Heart left ventricle (tissue), 16 donors: ENCODE results near the gene ZNF688. TPM values are rescaled to one million over a fixed set of nuclear protein-coding genes. Genes with fewer than 3 reads are reported as not detected.
A peak's percentile ranks its signal among the peaks of the same experiment; 100 is the strongest.

Experiments
- ATAC-seq, 4 donors: fragments of 200-7000 bp; cut with Tn5 transposase; one replicate each; pipeline ENCODE4 v1.9.1; 2020 to 2022; ENCODE audit warnings: moderate library complexity in 4 of 4, mild to moderate bottlenecking in 3 of 4, moderate number of reproducible peaks in 1 of 4
- DNase-seq, 5 donors: peaks; one replicate each; pipeline ENCODE4 v3.0.0-alpha.2; 2020
- H3K27ac ChIP-seq, 12 donors: fragments of 200-600 bp; sonication (generic) in 4 of 12; one replicate each; pipeline versions ENCODE4 v1.5.0 to v1.8.0; 2016 to 2022; ENCODE audit warnings: mild to moderate bottlenecking in 2 of 12
- H3K27me3 ChIP-seq, 9 donors: fragments of 200-600 bp; sonication (generic) in 2 of 9; one replicate each; pipeline versions ENCODE4 v1.5.1 to v1.8.0; 2016 to 2022; ENCODE audit warnings: mild to moderate bottlenecking in 3 of 9
- H3K36me3 ChIP-seq, 9 donors: fragments of 200-600 bp; sonication (generic) in 2 of 9; one replicate each; pipeline versions ENCODE4 v1.5.0 to v1.8.0; 2018 to 2022; ENCODE audit warnings: mild to moderate bottlenecking in 2 of 9
- H3K4me1 ChIP-seq, 12 donors: fragments of 200-600 bp; sonication (generic) in 4 of 12; one replicate each; pipeline versions ENCODE4 v1.5.0 to v1.8.0; 2016 to 2022; ENCODE audit warnings: mild to moderate bottlenecking in 3 of 12
- H3K4me3 ChIP-seq, 12 donors: fragments of 200-600 bp; sonication (generic) in 4 of 12; one replicate each; pipeline versions ENCODE4 v1.5.0 to v1.8.0; 2017 to 2022; ENCODE audit warnings: mild to moderate bottlenecking in 9 of 12, moderate library complexity in 4 of 12
- H3K9me3 ChIP-seq, 12 donors: fragments of 200-600 bp; sonication (generic) in 4 of 12; one replicate each; pipeline versions ENCODE4 v1.5.0 to v1.8.0; 2016 to 2022; ENCODE audit warnings: mild to moderate bottlenecking in 1 of 12
- POLR2A ChIP-seq, 2 donors: fragments of 450-650 bp; IDR thresholded peaks; one replicate each; pipeline ENCODE4 v1.6.1; 2017; ENCODE audit warnings: antibody characterized with exemption in 2 of 2, mild to moderate bottlenecking in 2 of 2, moderate library complexity in 2 of 2
- WGBS, 4 donors: extraction: QIAGEN DNeasy Blood & Tissue Kit in 2 of 4; methylation state at CpG; one replicate each; pipeline versions ENCODE4 v1.1.5 to v1.1.7; 2013 to 2018; 5-methylcytosine and 5-hydroxymethylcytosine counted together
- intact Hi-C, 10 donors: fragments of 100-400 bp; cut with DNase I; formaldehyde crosslinking; loops; one replicate each; pipeline versions ENCODE4 v1.11.1 to v1.14.2; 2022
- polyA plus RNA-seq, 2 donors: library from polyadenylated mRNA; stranded (reverse); fragments of 200-250 nt; gene quantifications; one replicate each; pipeline ENCODE4 v1.2.3, GENCODE V29; 2013
- total RNA-seq, 9 donors: library from RNA; depleted of rRNA in 2 of 9; stranded (reverse); fragments of >200 nt in 2 of 9; fragmentation: NEBNext Ultra II Directional in 3 of 9; extraction: Animal tissue kit (Norgen Biotek cat#: 25700) in 3 of 9; gene quantifications; one replicate each; pipeline versions ENCODE4 v1.1.0 to v1.2.4, GENCODE V29; 2016 to 2023
- TF ChIP-seq, protein P1 (sequence below), 12 donors: fragments of 200-600 bp; sonication (generic) in 4 of 12; IDR thresholded peaks; one replicate each; pipeline versions ENCODE4 v1.5.0 to v1.8.0; 2018 to 2022; ENCODE audit warnings: antibody characterized with exemption in 12 of 12, mild to moderate bottlenecking in 5 of 12
- donor health status: ischemic (EF 13 %, LVEDD 7.1; RV severe dilation, severe dysfunction).
- donor health status: healthy with polysubstance abuse.
- donor health status: DM: no; HTN: yes; CAD: no.
- donor health status: DM: no; HTN: no; CAD: no.
- donor health status: ischemic (EF 25% LVEDD 6.9; RV normal size, moderate dysfunction).
- donor health status: ischemic (EF 25% LVEDD 5.7; RV mildly dilated, moderate dysfunction).
- donor health status: healthy.
- donor health status: DM: yes; HTN: yes; CAD: no.
- donor health status: ischemic (EF 35%, LVEDD 5.7; RV mildly dilated, moderate dysfunction).
- donor health status: nonischemic (EF 11% LVEDD 7.7; RV severe dilation, severe dysfunction).
- donor health status: DM: yes; HTN: yes; CAD: no.
- donor health status: PGD.
- donor health status: ischemic (EF 29% LVEDD 5.4; RV normal size, mild dysfunction).
- donor health status: nonischemic (EF 23%, LVEDD 6.1; RV moderate dilation, normal function).

The ZNF688 gene
- total and polyA plus RNA-seq, 11 donors: 7.6 to 15.7 (median 11.6) TPM

DNA sequence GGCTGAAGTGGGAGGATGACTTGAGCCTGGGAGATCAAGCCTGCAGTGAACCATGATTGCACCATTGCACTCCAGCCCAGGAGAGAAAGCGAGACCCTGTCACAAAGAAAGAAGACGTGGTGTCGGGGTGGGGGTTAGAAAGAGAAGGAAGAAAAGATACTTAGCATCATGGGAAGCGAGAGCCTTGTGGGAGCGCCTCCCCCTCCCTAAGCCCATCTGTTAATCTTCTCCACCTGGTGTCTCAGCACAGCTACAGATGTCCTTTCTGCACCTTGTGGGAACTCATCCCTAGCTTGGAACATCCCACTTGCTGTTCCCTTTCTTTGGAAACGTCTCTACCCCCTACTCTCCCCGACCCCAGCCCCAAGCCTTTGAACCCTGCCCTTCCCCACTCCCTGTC is 6.0 kb downstream of the ZNF688 start:
- no peak overlapping the region for H3K4me3 ChIP-seq
- no peak for TF ChIP-seq POLR2A (IDR thresholded peaks at IDR 0.05)
- TF ChIP-seq, protein P1, sequence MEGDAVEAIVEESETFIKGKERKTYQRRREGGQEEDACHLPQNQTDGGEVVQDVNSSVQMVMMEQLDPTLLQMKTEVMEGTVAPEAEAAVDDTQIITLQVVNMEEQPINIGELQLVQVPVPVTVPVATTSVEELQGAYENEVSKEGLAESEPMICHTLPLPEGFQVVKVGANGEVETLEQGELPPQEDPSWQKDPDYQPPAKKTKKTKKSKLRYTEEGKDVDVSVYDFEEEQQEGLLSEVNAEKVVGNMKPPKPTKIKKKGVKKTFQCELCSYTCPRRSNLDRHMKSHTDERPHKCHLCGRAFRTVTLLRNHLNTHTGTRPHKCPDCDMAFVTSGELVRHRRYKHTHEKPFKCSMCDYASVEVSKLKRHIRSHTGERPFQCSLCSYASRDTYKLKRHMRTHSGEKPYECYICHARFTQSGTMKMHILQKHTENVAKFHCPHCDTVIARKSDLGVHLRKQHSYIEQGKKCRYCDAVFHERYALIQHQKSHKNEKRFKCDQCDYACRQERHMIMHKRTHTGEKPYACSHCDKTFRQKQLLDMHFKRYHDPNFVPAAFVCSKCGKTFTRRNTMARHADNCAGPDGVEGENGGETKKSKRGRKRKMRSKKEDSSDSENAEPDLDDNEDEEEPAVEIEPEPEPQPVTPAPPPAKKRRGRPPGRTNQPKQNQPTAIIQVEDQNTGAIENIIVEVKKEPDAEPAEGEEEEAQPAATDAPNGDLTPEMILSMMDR (IDR thresholded peaks at IDR 0.05): no peak
- H3K4me1 ChIP-seq: peaks cover 0 to 43% (median 15%) of the 10 kb centered on the region in 12 donors
- intact Hi-C loops: no loop called here
- no peaks in the 10 kb centered on the region for H3K27me3 ChIP-seq
- ATAC-seq: no peak
- H3K9me3 ChIP-seq: no peaks in the 10 kb centered on the region
- peaks cover 0 to 10% (median 3%) of the 10 kb centered on the region in 9 donors for H3K36me3 ChIP-seq
- DNase-seq: no peak
- H3K27ac ChIP-seq: no peak overlapping the region
- WGBS, 4 donors: 64 to 72% (median 68%) methylated on average over 7 of the region's 7 CpGs

DNA sequence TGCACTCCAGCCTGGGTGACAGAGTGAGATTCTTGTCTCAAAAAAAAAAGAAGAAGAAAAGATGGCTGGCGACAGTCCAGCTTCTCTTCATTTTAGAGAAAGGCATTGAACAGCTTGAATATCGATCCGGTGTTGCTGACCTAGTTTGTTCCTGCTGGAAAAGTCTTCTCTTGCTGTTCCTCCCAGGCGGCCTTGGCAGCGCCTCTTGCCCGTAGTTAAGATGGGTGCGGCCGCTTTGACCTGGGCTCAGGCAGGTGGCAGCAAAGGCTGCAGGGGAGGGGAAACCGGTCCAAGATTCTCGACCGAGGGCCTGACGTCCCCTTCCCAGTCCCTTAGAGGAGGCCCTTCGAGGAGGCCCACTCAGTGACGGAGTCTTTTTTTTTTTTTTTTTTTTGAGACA is 9.5 kb downstream of the ZNF688 start:
- WGBS, 4 donors: 88 to 97% (median 94%) methylated on average over 14 of the region's 14 CpGs
- H3K36me3 ChIP-seq: no peaks in the 10 kb centered on the region
- DNase-seq (no peak), ATAC-seq (no peak)
- intact Hi-C loops: no loop called here
- no peaks in the 10 kb centered on the region for H3K9me3 ChIP-seq
- TF ChIP-seq, protein P1 (IDR thresholded peaks at IDR 0.05): no peak
- no peak for TF ChIP-seq POLR2A (IDR thresholded peaks at IDR 0.05)
- peaks cover 0 to 42% (median 13%) of the 10 kb centered on the region in 12 donors for H3K4me1 ChIP-seq
- H3K27ac ChIP-seq: peak overlapping the region; percentile 65 to 87 (median 76)
- peak overlapping the region in 9 of 12 donors; percentile 53 to 71 (median 64) for H3K4me3 ChIP-seq
- no peaks in the 10 kb centered on the region for H3K27me3 ChIP-seq

DNA sequence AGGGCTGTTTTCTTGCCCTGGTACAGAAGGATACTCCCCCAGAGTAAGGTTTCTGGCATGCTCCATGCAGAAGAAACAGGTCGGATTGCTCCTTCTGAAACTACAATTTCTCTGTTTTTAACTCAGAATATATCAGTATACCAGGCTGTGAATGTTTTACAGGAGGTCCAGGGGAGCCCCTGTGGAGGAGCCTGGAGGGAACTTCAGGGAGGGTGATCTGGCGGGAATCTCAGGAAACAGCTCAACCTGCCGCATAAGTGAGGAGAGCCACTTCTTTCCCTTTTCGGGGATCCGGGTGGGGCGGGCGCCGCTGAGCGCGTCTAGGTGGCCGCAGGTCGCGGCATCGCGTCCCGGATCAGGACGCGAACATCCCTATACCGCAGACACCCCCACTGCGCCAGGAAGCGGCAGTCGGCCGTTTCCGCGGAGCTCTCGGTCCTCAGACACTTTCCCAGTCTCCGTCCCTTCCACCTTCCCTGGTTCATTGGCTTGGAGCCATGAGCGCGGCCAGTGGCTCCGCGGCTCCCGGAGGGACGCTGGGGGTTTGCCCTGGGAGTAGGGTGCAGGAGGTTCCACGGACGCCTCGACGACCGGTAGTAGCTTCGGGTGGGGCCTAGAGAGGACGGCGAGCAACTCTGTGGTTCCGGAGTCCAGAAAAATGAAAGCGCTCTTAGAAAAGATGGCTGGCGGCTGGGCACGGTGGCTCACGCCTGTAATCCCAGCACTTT is 10.3 kb downstream of the ZNF688 start:
- peak overlapping the region; percentile 65 to 87 (median 76) for H3K27ac ChIP-seq
- intact Hi-C loops: no loop called here

DNA sequence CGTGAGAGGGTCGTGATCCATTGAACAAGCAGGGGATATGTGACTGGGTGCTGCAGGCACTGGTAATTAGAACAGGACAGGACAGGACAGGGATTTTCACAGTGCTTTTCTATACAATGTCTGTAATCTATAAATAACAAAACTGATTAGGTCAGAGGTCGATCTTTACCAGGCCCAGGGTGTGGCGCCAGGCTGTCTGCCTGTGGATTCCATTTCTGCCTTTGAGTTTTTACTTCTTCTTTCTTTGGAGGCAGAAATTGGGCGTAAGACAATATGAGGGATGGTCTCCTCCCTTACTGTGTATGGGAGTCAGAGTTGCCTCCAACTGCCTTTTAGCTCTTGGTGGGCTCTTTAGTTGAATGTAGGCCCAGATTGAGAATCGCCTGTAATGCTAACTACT is 11.8 kb downstream of the ZNF688 start:
- H3K4me1 ChIP-seq: peaks cover 0 to 52% (median 24%) of the 10 kb centered on the region in 12 donors
- peak overlapping the region in 1 of 12 donors; percentile 99 for H3K27ac ChIP-seq
- peaks cover 0 to 20% (median 10%) of the 10 kb centered on the region in 9 donors for H3K36me3 ChIP-seq
- intact Hi-C loops: loop anchor here in 2 of 10 donors (2.0 kb wide), 2 partner anchors 13 to 25 kb away; partner anchors contain the start of gene ZNF747 (in 1 of the 2)
- H3K9me3 ChIP-seq: no peaks in the 10 kb centered on the region
- TF ChIP-seq POLR2A (IDR thresholded peaks at IDR 0.05): no peak
- TF ChIP-seq, protein P1 (IDR thresholded peaks at IDR 0.05): no peak
- no peaks in the 10 kb centered on the region for H3K27me3 ChIP-seq
- H3K4me3 ChIP-seq: no peak overlapping the region
- DNase-seq: no peak
- 88 to 97% (median 92%) methylated on average over 6 of the region's 6 CpGs for WGBS, 4 donors
- ATAC-seq: no peak

More for the DNA sequence above, 10.3 kb downstream of the ZNF688 start:
- Histone ChIP-seq H3K4me1 (peaks cover 0 to 49% (median 20%) of the 10 kb centered on the region in 12 donors), H3K36me3 (peaks cover 0 to 4% (median 0%) of the 10 kb centered on the region in 9 donors), H3K9me3 (no peaks in the 10 kb centered on the region), H3K27me3 (no peaks in the 10 kb centered on the region), H3K4me3 (peak overlapping the region; percentile 30 to 71 (median 56))
- DNase-seq: peak; percentile 56 to 81 (median 60)
- WGBS, 4 donors: 13 to 24% (median 21%) methylated on average over 37 to 46 of the region's 46 CpGs
- no peak for ATAC-seq
- TF ChIP-seq, protein P1 (IDR thresholded peaks at IDR 0.05): no peak
- no peak for TF ChIP-seq POLR2A (IDR thresholded peaks at IDR 0.05)
